Measurements from ENCODE around the gene FRS2. TPM values are rescaled to one million over a fixed set of nuclear protein-coding genes. Genes with fewer than 3 reads are reported as not detected.

Gene FRS2
- total and polyA plus RNA-seq, 10 of the 15 experiments (the other 5 are each of a cell fraction or from before 2014, with no cell fraction given): 1.1 to 13.1 (median 5.9) TPM

- in situ Hi-C loops (cut with MboI) (no loop called here), intact Hi-C loops (cut with micrococcal nuclease; ENCODE audit: unreplicated experiment) (no loop called here)
- DNase-seq (ENCODE audit: low read depth, low spot score) (no peak), FAIRE-seq (no peak), ATAC-seq (no peak; the same call in 2 of the 3 replicates)
- no peak overlapping the region for H3K9ac ChIP-seq (ENCODE audit: control insufficient read depth, insufficient read depth, low read length)
- H4K20me1 ChIP-seq (ENCODE audit: control insufficient read depth, insufficient read depth): no peaks in the 10 kb centered on the region
- H3K27ac ChIP-seq (ENCODE audit: control insufficient read depth, insufficient read depth): no peak overlapping the region
- ChIA-PET SMC1A (ENCODE audit: uncharacterized antibody, unreplicated experiment) (no interaction called here), CTCF (no interaction called here), RAD21 (ENCODE audit: unreplicated experiment) (no interaction called here), POLR2A (no interaction called here)
- H3K9me3 ChIP-seq (replicated peaks; ENCODE audit: control insufficient read depth, insufficient read depth, low read length): no peaks in the 10 kb centered on the region
- no peak overlapping the region for H3K4me2 ChIP-seq (ENCODE audit: control insufficient read depth, insufficient read depth)
- 56% methylated on average over 3 of the region's 3 CpGs for WGBS (ENCODE audit: insufficient coverage, insufficient replicate concordance, low lambda C conversion rate, missing lambda C conversion rate)
- H3K27me3 ChIP-seq (replicated peaks in 1 of 2; ENCODE audit: control insufficient read depth in 2 of 2, insufficient read depth in 2 of 2, low read length in 1 of 2): no peaks in the 10 kb centered on the region
- no peak overlapping the region for H2AFZ ChIP-seq (ENCODE audit: control insufficient read depth, low read depth, low read length)
- no peaks in the 10 kb centered on the region for H3K79me2 ChIP-seq (ENCODE audit: control insufficient read depth, insufficient read depth, low read length)
- no TSS peak for BruUV-seq (replicated peaks)
- no peak for TF ChIP-seq CUX1 (IDR thresholded peaks at IDR 0.05; ENCODE audit: insufficient replicate concordance, low read depth, low read length)
- no peak for TF ChIP-seq YY1 (IDR thresholded peaks at IDR 0.05; ENCODE audit: low read depth, low read length)
- no peak for TF ChIP-seq REST (IDR thresholded peaks at IDR 0.05; ENCODE audit: low read depth, low read length)
- no peak for TF ChIP-seq RBBP5 (conservative IDR thresholded peaks at IDR 0.05)
- H3K36me3 ChIP-seq (ENCODE audit: control insufficient read depth in 2 of 2, insufficient read depth in 2 of 2, low read length in 1 of 2): no peaks in the 10 kb centered on the region
- no peak overlapping the region for H3K4me3 ChIP-seq
- H3K4me1 ChIP-seq (ENCODE audit: control insufficient read depth, insufficient read depth, low read length): no peaks in the 10 kb centered on the region
These were observed 30.2 kb upstream of the FRS2 start for GRCh38 chr12:69440016-69440415.

All from GM12878 (cell line).